HG02943 (cell line): ENCODE results near the gene MYEF2.

Experiments used
- ATAC-seq: cut with Tn5 transposase; IDR thresholded peaks from one replicate; pipeline ENCODE4 v1.9.1; 2021; ENCODE audit warnings: mild to moderate bottlenecking, low read depth, moderate library complexity; ENCODE audit not compliant: unreplicated experiment

Gene MYEF2

GRCh38 chr15:48090115-48090514, 88.0 kb downstream of the MYEF2 start:
- no peak for ATAC-seq

GRCh38 chr15:48089702-48090101, 88.4 kb downstream of the MYEF2 start:
- no peak for ATAC-seq

- no peak for ATAC-seq
These were observed 90.3 kb downstream of the MYEF2 start for GRCh38 chr15:48087844-48088243.

DNA sequence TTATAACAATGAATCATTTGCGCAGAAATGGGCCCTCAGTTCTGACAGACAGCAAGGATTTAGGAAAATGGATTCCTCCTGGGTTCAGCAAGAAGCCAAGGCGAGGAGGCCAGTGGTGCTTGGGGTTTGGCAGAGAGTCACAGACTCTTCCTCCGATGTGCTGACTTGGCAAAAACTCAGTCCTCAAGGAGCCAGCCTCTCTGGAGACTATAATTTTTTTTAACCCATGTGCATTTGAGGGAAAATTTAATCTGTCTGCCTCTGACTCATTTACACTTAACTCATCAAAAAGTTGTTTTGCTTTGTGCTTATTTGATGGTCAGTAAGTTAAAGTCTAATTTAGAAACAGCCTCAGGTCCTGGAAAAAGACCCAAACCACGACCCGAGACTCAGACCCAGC, 91.5 kb downstream of the MYEF2 start:
- ATAC-seq, result no peak

DNA sequence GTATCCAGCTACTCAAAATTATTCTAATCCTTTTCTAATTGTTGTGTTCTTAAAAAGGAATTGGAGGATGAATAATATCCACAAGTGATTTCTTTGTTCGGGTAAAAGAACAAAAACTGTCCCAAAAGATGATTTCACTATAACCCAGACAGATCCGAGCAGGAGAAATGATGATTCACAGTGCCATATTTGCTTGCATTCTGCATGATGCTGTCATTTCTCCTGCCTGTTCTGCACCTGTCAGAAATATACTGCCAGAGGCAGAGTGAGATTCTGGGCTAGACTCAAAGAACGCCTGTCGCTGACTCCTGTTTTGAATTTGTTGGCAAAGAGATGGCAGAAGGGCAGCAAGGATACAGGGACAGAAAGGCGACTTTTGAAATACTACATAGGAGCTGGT, 92.0 kb downstream of the MYEF2 start:
- ATAC-seq, result no peak

- ATAC-seq, result no peak
These were observed 92.5 kb downstream of the MYEF2 start for GRCh38 chr15:48085591-48085930.

GRCh38 chr15:48084759-48085590, 93.1 kb downstream of the MYEF2 start:
- no peak for ATAC-seq
